LNCaP clone FGC (cell line): ENCODE results near the gene DRAM2.
A peak's percentile ranks its signal among the peaks of the same experiment; 100 is the strongest.
"Not testable (repeated sequence)": the region's sequence is repeated elsewhere in the genome, so short reads cannot be mapped to it uniquely, and the experiment has no call there.

Experiments
- DNase-seq: peaks from one replicate; pipeline ENCODE4 v3.0.0-alpha.2; 2011; ENCODE audit warnings: low read depth
- H3K4me3 ChIP-seq: 2 replicates; pipeline ENCODE4 v1.5.1; 2011; ENCODE audit warnings: mild to moderate bottlenecking, low read depth, low read length, control low read depth
- TF ChIP-seq, protein P1 (sequence below): IDR thresholded peaks from 2 replicates; pipeline ENCODE4 v1.5.1; 2012; ENCODE audit warnings: mild to moderate bottlenecking; ENCODE audit not compliant: control insufficient read depth, insufficient read depth; ENCODE audit errors: extremely low read depth

The DRAM2 gene

DNA sequence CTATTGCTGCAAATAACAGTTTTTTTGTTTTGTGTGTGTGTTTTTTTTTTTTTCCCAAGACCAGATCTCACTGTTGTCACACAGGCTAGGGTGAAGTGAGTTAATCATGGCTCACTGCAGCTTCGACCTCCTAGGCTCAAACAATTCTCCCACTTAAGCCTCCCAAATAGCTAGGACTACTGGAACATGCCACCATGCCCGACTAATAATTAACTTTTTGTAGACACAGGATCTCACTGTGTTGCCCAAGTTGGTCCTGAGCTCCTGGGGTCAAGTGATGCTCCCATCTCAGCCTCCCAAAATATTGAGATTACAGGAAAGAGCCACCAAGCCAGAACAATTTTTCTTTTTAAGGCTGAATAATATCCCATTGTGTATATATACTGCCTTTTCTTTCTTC lies 34.9 kb downstream of the DRAM2 start:
- no peak for DNase-seq
- TF ChIP-seq, protein P1, sequence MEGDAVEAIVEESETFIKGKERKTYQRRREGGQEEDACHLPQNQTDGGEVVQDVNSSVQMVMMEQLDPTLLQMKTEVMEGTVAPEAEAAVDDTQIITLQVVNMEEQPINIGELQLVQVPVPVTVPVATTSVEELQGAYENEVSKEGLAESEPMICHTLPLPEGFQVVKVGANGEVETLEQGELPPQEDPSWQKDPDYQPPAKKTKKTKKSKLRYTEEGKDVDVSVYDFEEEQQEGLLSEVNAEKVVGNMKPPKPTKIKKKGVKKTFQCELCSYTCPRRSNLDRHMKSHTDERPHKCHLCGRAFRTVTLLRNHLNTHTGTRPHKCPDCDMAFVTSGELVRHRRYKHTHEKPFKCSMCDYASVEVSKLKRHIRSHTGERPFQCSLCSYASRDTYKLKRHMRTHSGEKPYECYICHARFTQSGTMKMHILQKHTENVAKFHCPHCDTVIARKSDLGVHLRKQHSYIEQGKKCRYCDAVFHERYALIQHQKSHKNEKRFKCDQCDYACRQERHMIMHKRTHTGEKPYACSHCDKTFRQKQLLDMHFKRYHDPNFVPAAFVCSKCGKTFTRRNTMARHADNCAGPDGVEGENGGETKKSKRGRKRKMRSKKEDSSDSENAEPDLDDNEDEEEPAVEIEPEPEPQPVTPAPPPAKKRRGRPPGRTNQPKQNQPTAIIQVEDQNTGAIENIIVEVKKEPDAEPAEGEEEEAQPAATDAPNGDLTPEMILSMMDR: no peak
- H3K4me3 ChIP-seq: no peak overlapping the region

DNA sequence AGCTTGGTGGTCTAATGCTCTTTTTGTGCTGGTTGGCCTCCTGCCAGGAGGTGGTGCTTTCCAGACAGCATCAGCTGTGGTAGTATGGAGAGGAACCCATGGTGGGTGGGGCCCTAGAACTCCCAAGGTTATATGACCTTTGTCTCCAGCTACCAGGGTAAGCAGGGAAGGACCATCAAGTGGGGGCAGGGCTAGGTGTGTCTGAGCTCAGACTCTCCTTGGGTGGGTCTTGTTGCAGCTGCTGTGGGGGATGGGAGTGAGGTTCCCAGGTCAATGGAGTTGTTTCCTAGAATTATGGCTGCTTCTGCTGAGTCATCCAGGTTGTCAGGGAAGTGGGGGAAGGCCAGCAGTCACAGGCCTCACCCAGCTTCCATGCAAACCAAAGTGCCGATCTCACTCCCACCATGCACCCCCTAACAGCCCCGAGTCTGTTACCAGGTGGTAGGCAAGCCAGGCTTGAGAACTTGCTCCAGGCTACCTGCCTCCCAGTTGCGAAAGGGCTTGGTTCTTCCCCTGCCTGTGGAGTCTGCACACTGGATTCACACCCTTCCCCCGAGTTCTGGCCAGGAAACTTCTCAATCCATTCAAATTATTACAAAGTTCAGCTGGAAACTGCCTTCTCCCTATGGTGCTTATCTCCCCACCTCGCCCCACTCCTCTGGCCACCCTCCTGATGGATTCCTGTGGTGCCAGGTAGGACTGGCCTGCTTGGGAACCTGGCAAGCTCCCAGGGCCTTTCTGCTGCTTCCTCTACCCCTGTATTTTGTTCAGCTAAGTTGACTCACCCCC lies 37.8 kb downstream of the DRAM2 start:
- no peak overlapping the region for H3K4me3 ChIP-seq
- TF ChIP-seq, protein P1: no peak
- no peak for DNase-seq

DNA sequence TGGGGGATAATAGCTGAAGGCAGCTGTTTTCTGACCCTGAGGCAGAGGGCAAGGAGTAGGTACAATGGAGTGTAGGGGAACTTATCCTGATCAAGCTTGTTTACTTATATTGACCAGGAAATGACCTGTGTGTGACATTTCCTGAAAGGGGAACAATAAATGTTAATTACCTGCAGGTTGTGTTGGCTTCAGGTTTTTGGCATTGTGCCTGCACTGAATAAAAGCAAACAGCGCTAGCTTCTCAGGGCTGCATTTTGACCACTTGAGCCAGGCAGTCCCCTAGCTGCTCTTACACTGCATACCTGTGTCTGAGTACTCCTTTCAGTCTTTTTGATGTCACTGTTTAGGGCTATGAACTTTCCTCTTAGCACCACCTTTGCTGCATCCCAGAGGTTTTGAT lies 40.6 kb downstream of the DRAM2 start:
- H3K4me3 ChIP-seq: no peak overlapping the region
- peak; percentile 47 for DNase-seq
- TF ChIP-seq, protein P1: no peak

DNA sequence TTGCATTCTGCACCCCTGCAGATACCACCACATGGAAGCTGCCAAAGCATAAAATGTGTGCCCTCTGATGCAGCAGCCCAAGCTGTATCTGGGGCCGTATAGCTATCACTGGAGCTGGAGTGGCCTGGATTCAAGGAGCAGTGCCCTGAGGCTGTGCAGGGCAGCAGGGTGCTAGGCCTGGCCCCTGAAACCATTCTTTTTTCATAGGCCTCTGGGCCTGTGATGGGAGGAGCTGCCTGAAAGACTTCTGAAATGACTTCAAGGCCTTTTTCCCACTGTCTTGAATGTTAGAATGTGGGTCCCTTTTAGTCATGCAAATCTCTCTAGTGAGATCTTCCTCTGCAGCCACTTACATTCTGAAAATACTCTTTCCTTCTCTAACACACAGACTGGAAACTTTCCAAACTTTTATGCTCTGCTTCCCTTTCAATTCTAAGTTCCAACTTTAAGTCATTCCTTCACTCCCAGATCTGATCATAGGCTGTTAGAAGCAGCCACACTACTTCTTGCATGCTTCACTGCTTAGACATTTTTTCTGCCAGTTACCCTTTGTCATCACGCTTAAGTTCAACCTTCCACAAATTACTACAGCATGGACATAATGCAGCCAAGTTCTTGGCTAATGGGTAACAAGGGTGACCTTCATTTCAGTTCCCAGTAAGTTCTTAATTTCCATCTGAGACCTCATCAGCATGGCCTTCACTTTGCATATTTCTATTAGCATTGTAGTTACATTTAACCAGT lies 42.4 kb downstream of the DRAM2 start:
- TF ChIP-seq, protein P1: no peak
- no peak overlapping the region for H3K4me3 ChIP-seq
- DNase-seq: no peak

DNA sequence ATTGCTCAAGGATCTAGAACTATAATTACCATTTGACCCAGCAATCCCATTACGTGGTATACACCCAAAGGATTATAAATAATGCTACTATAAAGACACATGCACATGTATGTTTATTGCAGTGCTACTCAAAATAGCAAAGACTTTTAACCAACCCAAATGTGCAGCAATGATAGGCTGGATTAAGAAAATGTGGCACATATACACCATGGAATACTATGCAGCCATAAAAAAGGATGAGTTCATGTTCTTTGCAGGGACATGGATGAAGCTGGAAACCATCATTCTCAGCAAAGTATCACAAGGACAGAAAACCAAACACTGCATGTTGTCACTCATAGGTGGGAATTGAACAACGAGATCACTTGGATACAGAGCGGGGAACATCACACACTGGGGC lies 44.5 kb downstream of the DRAM2 start:
- H3K4me3 ChIP-seq, DNase-seq: not testable (repeated sequence)

DNA sequence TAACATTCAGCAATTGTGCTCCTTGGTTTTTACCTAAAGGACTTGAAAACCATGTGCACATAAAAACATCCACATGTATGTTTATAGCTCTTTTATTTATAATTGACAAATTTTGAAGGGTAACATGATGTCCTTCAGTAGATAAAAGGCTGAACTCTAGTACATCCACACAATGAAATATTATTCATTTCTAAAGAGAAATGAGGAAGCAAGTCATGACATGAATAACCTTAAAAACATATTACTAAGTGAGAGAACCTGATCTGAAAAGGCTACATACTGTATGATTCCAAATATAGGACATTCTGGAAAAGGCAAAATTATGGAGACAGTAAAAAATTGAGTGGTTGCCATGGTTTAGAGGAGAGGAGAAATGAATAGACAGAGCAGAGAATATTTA lies 50.3 kb downstream of the DRAM2 start:
- H3K4me3 ChIP-seq: no peak overlapping the region
- TF ChIP-seq, protein P1: no peak
- DNase-seq: no peak

DNA sequence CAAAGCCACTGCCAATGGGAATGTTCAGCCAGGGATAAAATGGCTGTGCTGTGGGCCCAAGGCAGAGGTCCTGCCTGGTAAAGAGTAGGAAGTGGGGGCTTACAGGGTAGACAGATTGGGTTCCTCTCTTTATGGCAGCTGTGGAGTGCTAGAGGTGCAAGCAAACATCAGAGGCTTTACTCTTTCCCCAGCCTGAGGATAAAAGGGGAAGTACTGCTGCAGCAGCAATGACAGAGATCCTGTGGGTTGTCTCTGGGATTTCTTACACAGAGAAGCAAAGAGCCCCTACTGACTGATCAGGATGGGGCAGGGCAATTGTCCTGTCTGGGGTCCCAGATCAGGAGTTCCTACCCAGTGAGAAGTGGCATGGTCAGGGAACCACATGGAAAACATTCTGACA lies 54.2 kb downstream of the DRAM2 start:
- H3K4me3 ChIP-seq: no peak overlapping the region
- TF ChIP-seq, protein P1: no peak
- no peak for DNase-seq
